ENCODE measurements around the gene NFX1. TPM values are rescaled to one million over a fixed set of nuclear protein-coding genes. Genes with fewer than 3 reads are reported as not detected.

The NFX1 gene
- total and polyA plus RNA-seq, 2 experiments from 2014 or later: 18.5 to 19.5 TPM

DNA sequence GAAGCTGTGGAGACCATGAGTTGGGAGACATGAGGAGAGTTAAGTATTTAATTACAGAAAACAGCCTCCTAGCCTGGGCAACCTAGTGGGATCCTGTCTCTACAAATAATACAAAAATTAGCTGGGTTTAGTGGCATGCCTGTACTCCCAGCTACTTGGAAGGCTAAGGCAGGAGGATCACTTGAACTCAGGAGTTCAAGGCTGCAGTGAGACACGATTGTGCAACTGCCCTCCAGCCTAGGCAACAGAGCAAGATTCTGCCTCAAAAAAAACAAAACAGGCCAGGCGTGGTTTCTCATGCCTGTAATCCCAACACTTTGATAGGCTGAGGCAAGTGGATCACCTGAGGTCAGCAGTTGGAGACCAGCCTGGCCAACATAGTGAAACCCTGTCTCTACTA is 59.4 kb downstream of the NFX1 start:
- no peak overlapping the region for H3K4me3 ChIP-seq
- no peak overlapping the region for H2AFZ ChIP-seq
- no peak for DNase-seq (ENCODE audit: low spot score)
- no peaks in the 10 kb centered on the region for H3K4me1 ChIP-seq (ENCODE audit: insufficient read depth)
- H3K9me3 ChIP-seq (ENCODE audit: low read depth): no peaks in the 10 kb centered on the region
- H4K20me1 ChIP-seq (ENCODE audit: insufficient read depth, poor library complexity, severe bottlenecking): no peaks in the 10 kb centered on the region
- no peaks in the 10 kb centered on the region for H3K36me3 ChIP-seq (replicated peaks; ENCODE audit: insufficient read depth, low read depth)
- H3K27ac ChIP-seq: no peak overlapping the region
- no peaks in the 10 kb centered on the region for H3K79me2 ChIP-seq
- WGBS (ENCODE audit: low lambda C conversion rate, missing lambda C conversion rate): 89% methylated on average over 2 of the region's 2 CpGs
- H3K27me3 ChIP-seq: no peaks in the 10 kb centered on the region
- H3K4me2 ChIP-seq: no peak overlapping the region
- TF ChIP-seq EZH2 (IDR thresholded peaks at IDR 0.05; ENCODE audit: borderline replicate concordance): no peak
- TF ChIP-seq, protein P1, sequence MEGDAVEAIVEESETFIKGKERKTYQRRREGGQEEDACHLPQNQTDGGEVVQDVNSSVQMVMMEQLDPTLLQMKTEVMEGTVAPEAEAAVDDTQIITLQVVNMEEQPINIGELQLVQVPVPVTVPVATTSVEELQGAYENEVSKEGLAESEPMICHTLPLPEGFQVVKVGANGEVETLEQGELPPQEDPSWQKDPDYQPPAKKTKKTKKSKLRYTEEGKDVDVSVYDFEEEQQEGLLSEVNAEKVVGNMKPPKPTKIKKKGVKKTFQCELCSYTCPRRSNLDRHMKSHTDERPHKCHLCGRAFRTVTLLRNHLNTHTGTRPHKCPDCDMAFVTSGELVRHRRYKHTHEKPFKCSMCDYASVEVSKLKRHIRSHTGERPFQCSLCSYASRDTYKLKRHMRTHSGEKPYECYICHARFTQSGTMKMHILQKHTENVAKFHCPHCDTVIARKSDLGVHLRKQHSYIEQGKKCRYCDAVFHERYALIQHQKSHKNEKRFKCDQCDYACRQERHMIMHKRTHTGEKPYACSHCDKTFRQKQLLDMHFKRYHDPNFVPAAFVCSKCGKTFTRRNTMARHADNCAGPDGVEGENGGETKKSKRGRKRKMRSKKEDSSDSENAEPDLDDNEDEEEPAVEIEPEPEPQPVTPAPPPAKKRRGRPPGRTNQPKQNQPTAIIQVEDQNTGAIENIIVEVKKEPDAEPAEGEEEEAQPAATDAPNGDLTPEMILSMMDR (IDR thresholded peaks at IDR 0.05; ENCODE audit: poor library complexity): no peak
- no peak for TF ChIP-seq EZH2phosphoT487 (IDR thresholded peaks at IDR 0.05; ENCODE audit: low read depth, severe bottlenecking, unreplicated experiment)
- no peaks in the 10 kb centered on the region for H3K9me2 ChIP-seq (replicated peaks; ENCODE audit: insufficient read depth)

DNA sequence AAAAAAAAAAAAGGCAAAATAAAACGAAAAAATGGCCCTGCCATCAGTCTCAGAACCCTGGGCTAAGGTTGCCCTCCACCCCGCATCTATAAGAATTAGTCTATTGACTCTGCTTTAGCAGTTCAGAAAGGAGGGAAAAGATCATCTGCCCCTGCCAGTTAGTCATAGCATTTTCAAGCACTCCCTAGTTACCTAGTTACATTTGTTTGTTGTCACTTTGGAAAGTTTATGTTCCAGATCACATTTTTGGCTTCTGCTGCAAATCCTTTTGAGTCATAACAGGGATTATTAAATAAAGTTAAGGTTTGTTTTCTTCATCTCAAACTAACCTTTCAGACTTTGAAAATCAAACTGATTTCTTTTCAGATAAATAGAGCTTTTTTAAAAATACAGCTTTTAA is 60.0 kb downstream of the NFX1 start:
- no peaks in the 10 kb centered on the region for H3K9me3 ChIP-seq (ENCODE audit: low read depth)
- H3K4me3 ChIP-seq: no peak overlapping the region
- peak; percentile 28 for DNase-seq (ENCODE audit: low spot score)
- H3K4me1 ChIP-seq (ENCODE audit: insufficient read depth): no peaks in the 10 kb centered on the region
- WGBS (ENCODE audit: low lambda C conversion rate, missing lambda C conversion rate): 92% methylated on average over 2 of the region's 2 CpGs
- H3K4me2 ChIP-seq: no peak overlapping the region
- no peaks in the 10 kb centered on the region for H4K20me1 ChIP-seq (ENCODE audit: insufficient read depth, poor library complexity, severe bottlenecking)
- no peaks in the 10 kb centered on the region for H3K79me2 ChIP-seq
- TF ChIP-seq EZH2phosphoT487 (IDR thresholded peaks at IDR 0.05; ENCODE audit: low read depth, severe bottlenecking, unreplicated experiment) (no peak), EZH2 (IDR thresholded peaks at IDR 0.05; ENCODE audit: borderline replicate concordance) (no peak)
- TF ChIP-seq, protein P1 (IDR thresholded peaks at IDR 0.05; ENCODE audit: poor library complexity): no peak
- H2AFZ ChIP-seq: no peak overlapping the region
- no peaks in the 10 kb centered on the region for H3K36me3 ChIP-seq (replicated peaks; ENCODE audit: insufficient read depth, low read depth)
- no peak overlapping the region for H3K27ac ChIP-seq
- no peaks in the 10 kb centered on the region for H3K9me2 ChIP-seq (replicated peaks; ENCODE audit: insufficient read depth)
- H3K27me3 ChIP-seq: no peaks in the 10 kb centered on the region

DNA sequence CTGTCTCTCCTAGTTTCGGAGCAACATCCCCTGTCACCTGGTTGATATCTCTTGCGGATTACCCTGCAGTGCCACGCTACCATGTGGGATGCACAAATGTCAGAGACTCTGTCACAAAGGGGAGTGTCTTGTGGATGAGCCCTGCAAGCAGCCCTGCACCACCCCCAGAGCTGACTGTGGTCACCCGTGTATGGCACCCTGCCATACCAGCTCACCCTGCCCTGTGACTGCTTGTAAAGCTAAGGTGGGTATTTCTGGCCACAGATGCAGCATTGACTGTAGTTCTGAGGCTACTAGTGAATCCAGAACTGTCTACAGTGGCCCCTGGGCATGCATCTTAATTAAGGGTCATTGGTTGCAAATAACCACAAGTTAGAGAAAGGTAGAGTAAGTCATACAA is 61.2 kb downstream of the NFX1 start:
- WGBS (ENCODE audit: low lambda C conversion rate, missing lambda C conversion rate): 89% methylated on average over 4 of the region's 4 CpGs
- no peaks in the 10 kb centered on the region for H3K9me3 ChIP-seq (ENCODE audit: low read depth)
- H3K9me2 ChIP-seq (replicated peaks; ENCODE audit: insufficient read depth): no peaks in the 10 kb centered on the region
- H3K36me3 ChIP-seq (replicated peaks; ENCODE audit: insufficient read depth, low read depth): no peaks in the 10 kb centered on the region
- no peaks in the 10 kb centered on the region for H4K20me1 ChIP-seq (ENCODE audit: insufficient read depth, poor library complexity, severe bottlenecking)
- no peaks in the 10 kb centered on the region for H3K4me1 ChIP-seq (ENCODE audit: insufficient read depth)
- no peak overlapping the region for H3K4me3 ChIP-seq
- H3K27ac ChIP-seq: no peak overlapping the region
- no peak for TF ChIP-seq EZH2phosphoT487 (IDR thresholded peaks at IDR 0.05; ENCODE audit: low read depth, severe bottlenecking, unreplicated experiment)
- no peak for TF ChIP-seq EZH2 (IDR thresholded peaks at IDR 0.05; ENCODE audit: borderline replicate concordance)
- TF ChIP-seq, protein P1 (IDR thresholded peaks at IDR 0.05; ENCODE audit: poor library complexity): no peak
- H3K27me3 ChIP-seq: no peaks in the 10 kb centered on the region
- no peak overlapping the region for H3K4me2 ChIP-seq
- H2AFZ ChIP-seq: no peak overlapping the region
- no peak for DNase-seq (ENCODE audit: low spot score)
- H3K79me2 ChIP-seq: no peaks in the 10 kb centered on the region

Data from hepatocyte (in vitro differentiated cells).